MCF 10A (cell line): Measurements from ENCODE around the gene ZNF841. TPM values are rescaled to one million over a fixed set of nuclear protein-coding genes. Genes with fewer than 3 reads are reported as not detected.
A peak's percentile ranks its signal among the peaks of the same experiment; 100 is the strongest.

Experiments
- BruUV-seq: library from RNA; stranded (reverse); fragments of 400-500 nt; replicated peaks from 2 replicates; lab custom pipeline; 2021; lab: Mats Ljungman, UMichigan
- CTCF ChIA-PET: fragments of 300-600 bp; sonication (Branson Sonifier 250); formaldehyde crosslinking; extraction: SDS; loops from one replicate; lab custom pipeline; 2021; ENCODE audit warnings: antibody characterized with exemption, inconsistent platforms; lab: Yijun Ruan, JAX
- POLR2A ChIA-PET: fragments of 300-600, 350-650 bp; sonication (Branson Sonifier 250); formaldehyde crosslinking; extraction: SDS; loops from one replicate; lab custom pipeline; 2020; ENCODE audit warnings: antibody characterized with exemption, inconsistent platforms; lab: Yijun Ruan, JAX
- DNase-seq: peaks from one replicate; pipeline ENCODE4 v3.0.0-alpha.2; 2018; ENCODE audit not compliant: unreplicated experiment
- H3K27ac Mint-ChIP-seq: one replicate; pipeline ENCODE4 v1.8.0; 2022; ENCODE audit warnings: mild to moderate bottlenecking, low read depth, mixed read lengths; ENCODE audit not compliant: unreplicated experiment
- H3K27me3 Mint-ChIP-seq: one replicate; pipeline ENCODE4 v1.8.0; 2022; ENCODE audit warnings: mixed read lengths; ENCODE audit not compliant: insufficient read depth, unreplicated experiment
- H3K36me3 Mint-ChIP-seq: one replicate; pipeline ENCODE4 v1.8.0; 2022; ENCODE audit warnings: mild to moderate bottlenecking, moderate library complexity, mixed read lengths; ENCODE audit not compliant: insufficient read depth, unreplicated experiment
- H3K4me1 Mint-ChIP-seq: one replicate; pipeline ENCODE4 v1.8.0; 2022; ENCODE audit warnings: mixed read lengths; ENCODE audit not compliant: insufficient read depth, unreplicated experiment
- H3K4me3 Mint-ChIP-seq: one replicate; pipeline ENCODE4 v1.8.0; 2022; ENCODE audit warnings: mild to moderate bottlenecking, moderate library complexity, mixed read lengths; ENCODE audit not compliant: unreplicated experiment
- H3K9me3 Mint-ChIP-seq: one replicate; pipeline ENCODE4 v1.8.0; 2022; ENCODE audit warnings: mixed read lengths; ENCODE audit not compliant: unreplicated experiment
- CTCF ChIP-seq: fragments of 200-600 bp; IDR thresholded peaks from one replicate; pipeline ENCODE4 v1.8.0; 2022; ENCODE audit warnings: antibody characterized with exemption, mild to moderate bottlenecking; ENCODE audit not compliant: unreplicated experiment
- intact Hi-C: fragments of 100-400 bp; cut with micrococcal nuclease; formaldehyde crosslinking; loops from 2 replicates; pipeline ENCODE4 v1.14.1; 2022
- total RNA-seq: library from RNA; stranded (reverse); gene quantifications from 2 replicates; pipeline ENCODE4 v1.2.3, GENCODE V29; 2022

The ZNF841 gene
- total RNA-seq, 1 experiment from 2014 or later, result 40.9 TPM

DNA sequence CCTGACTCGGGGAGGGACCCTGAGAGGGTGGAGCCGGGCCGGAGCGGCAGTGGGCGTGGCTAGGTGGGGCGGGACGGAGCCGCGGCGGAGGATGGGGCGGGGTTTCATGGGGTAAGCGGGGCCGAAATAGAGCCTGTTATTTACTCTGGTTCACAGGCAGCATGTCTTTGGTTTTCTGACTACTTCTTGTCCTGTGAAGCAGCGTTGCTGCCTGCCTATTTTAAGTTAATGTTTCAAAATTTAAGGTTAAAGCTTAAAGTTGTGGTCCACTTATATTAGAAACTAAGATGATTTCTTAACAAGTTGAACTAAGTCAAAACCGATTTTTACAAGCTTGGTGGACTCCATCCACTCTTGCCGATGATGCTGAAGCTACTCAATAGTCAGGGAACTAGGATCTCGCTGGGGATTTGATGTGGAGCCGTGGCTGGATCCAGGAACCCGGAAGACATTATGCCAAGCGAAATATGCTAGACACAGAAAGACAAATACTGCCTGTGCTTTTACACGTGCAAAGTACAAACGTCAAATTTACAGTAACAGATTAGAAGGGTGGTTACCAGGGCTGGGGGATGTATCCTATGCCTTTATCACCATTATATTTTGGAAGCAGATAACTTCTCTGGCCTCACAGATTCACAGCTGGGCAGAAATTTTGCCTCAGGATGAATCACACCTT is 44.6 kb upstream of the ZNF841 start:
- Mint-ChIP-seq H3K27me3 (no peaks in the 10 kb centered on the region), H3K4me1 (peaks cover 11% of the 10 kb centered on the region), H3K27ac (peak overlapping the region; percentile 82), H3K36me3 (peaks cover 6% of the 10 kb centered on the region), H3K9me3 (peaks cover 11% of the 10 kb centered on the region), H3K4me3 (peak overlapping the region; percentile 95)
- intact Hi-C loops, result loop anchor here (1.0 kb wide), 1 partner anchor 49 kb away; no protein-coding TSS in a partner anchor
- ChIA-PET POLR2A (interaction anchor here (0.6 to 4.1 kb wide), 19 partner anchors 9 to 112 kb away, joined by 3 to 60 read pairs (median 3); partner anchors contain the start of genes PPP2R1A, ZNF614, ZNF836 and ZNF841), CTCF (interaction anchor here (0.7 to 1.7 kb wide), 5 partner anchors 9 to 97 kb away, joined by 3 to 7 read pairs (median 3); no protein-coding TSS in a partner anchor)
- no TSS peak for BruUV-seq
- no peak for DNase-seq
- TF ChIP-seq CTCF, result no peak

GRCh38 chr19:52139252-52140031 is 43.9 kb upstream of the ZNF841 start, which contains the start of gene ZNF616:
ZNF616 (minus strand) TSS chr19:52139938; CDS start chr19:52130512, 9,426 bp downstream.
- CTCF ChIA-PET, result interaction anchor here (0.6 to 2.7 kb wide), 15 partner anchors 9 to 1991 kb away, joined by 3 to 23 read pairs (median 4); partner anchors contain the start of genes PPP2R1A and ZNF836
- peak within 1 kb of the TSS; percentile 95 for H3K4me3 Mint-ChIP-seq
- H3K27ac Mint-ChIP-seq, result peak within 1 kb of the TSS; percentile 82
- DNase-seq, result peak; percentile 96
- intact Hi-C loops, result loop anchor here (1.0 to 5.0 kb wide), 4 partner anchors 50 to 608 kb away; partner anchors contain the start of gene ZNF350
- POLR2A ChIA-PET, result interaction anchor here (0.6 to 4.1 kb wide), 22 partner anchors 12 to 1257 kb away, joined by 3 to 60 read pairs (median 4); partner anchors contain the start of genes PPP2R1A, ZNF432, ZNF614 and ZNF836
- H3K27me3 Mint-ChIP-seq, result no peaks in the 10 kb centered on the region
- TF ChIP-seq CTCF, result peak; percentile 60
- peaks cover 11% of the 10 kb centered on the region for H3K4me1 Mint-ChIP-seq
- peaks cover 13% of the 10 kb centered on the region for H3K36me3 Mint-ChIP-seq
- BruUV-seq, result TSS peak; percentile 83
- peaks cover 15% of the 10 kb centered on the region for H3K9me3 Mint-ChIP-seq

DNA sequence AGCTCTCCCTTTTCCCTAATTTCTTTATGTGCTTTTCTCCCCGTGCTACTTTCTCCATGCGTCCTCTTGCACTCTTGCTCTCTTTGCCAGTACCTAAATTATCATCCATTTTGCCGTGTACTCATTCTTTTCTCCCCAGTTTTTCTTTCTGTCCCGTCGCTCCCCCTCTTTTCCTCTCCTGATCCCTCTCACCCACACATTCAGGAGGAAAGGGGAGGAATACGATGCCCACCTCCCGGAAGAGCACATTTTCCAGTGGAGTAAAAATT is 43.4 kb upstream of the ZNF841 start:
- intact Hi-C loops, result loop anchor here (1.0 to 5.0 kb wide), 3 partner anchors 98 to 608 kb away; partner anchors contain the start of gene ZNF350
- POLR2A ChIA-PET, result interaction anchor here (0.7 to 4.1 kb wide), 21 partner anchors 9 to 330 kb away, joined by 3 to 60 read pairs (median 6); partner anchors contain the start of genes PPP2R1A, ZNF432, ZNF614 and ZNF615
- H3K9me3 Mint-ChIP-seq, result peaks cover 15% of the 10 kb centered on the region
- no peak for TF ChIP-seq CTCF
- BruUV-seq, result no TSS peak
- H3K4me3 Mint-ChIP-seq, result peak overlapping the region; percentile 95
- peaks cover 13% of the 10 kb centered on the region for H3K36me3 Mint-ChIP-seq
- DNase-seq, result no peak
- H3K27me3 Mint-ChIP-seq, result no peaks in the 10 kb centered on the region
- H3K27ac Mint-ChIP-seq, result peak overlapping the region; percentile 82
- CTCF ChIA-PET, result interaction anchor here (0.6 to 2.7 kb wide), 16 partner anchors 8 to 1991 kb away, joined by 3 to 23 read pairs (median 4); partner anchors contain the start of genes PPP2R1A, ZNF432 and ZNF836
- H3K4me1 Mint-ChIP-seq, result peaks cover 11% of the 10 kb centered on the region
